ENCODE data around the gene RAB9A.

- TF ChIP-seq CTCF (IDR thresholded peaks at IDR 0.05; ENCODE audit: low read depth, low read length, poor library complexity, severe bottlenecking) = no peak
- no peak for TF ChIP-seq EZH2phosphoT487 (IDR thresholded peaks at IDR 0.05; ENCODE audit: borderline replicate concordance, low read length)
Measured at GRCh38 chrX:13716905-13717304, 28.0 kb downstream of the RAB9A start.

Data from DOHH2 (cell line).